ENCODE data around the gene KSR1. TPM values are rescaled to one million over a fixed set of nuclear protein-coding genes. Genes with fewer than 3 reads are reported as not detected.

KSR1 gene
- total and polyA plus RNA-seq, 2 experiments from 2014 or later: 0.98 to 2.5 TPM

- Histone ChIP-seq H3K36me3 (ENCODE audit: low read depth) (no peaks in the 10 kb centered on the region), H3K9me2 (ENCODE audit: insufficient read depth) (no peaks in the 10 kb centered on the region), H3K4me1 (ENCODE audit: insufficient read depth) (peaks cover 18% of the 10 kb centered on the region), H3K79me2 (ENCODE audit: insufficient read depth) (no peaks in the 10 kb centered on the region), H4K20me1 (ENCODE audit: insufficient read depth) (no peaks in the 10 kb centered on the region), H3K9ac (peak overlapping the region; percentile 60), H3K9me3 (ENCODE audit: low read depth) (no peaks in the 10 kb centered on the region), H2AFZ (peak overlapping the region; percentile 81), H3K4me2 (ENCODE audit: unreplicated experiment) (peak overlapping the region; percentile 28), H3K4me3 (peak overlapping the region; percentile 41), H3K27ac (peak overlapping the region; percentile 31), H3K27me3 (replicated peaks; ENCODE audit: insufficient read depth) (no peaks in the 10 kb centered on the region), H3F3A (ENCODE audit: insufficient read depth) (no peaks in the 10 kb centered on the region)
- in situ Hi-C loops (cut with MboI): no loop called here
- 17 to 18% methylated on average over 22 of the region's 22 CpGs for WGBS, 2 experiments (ENCODE audit: low coverage in 1 of 2, low lambda C conversion rate in 2 of 2, missing lambda C conversion rate in 2 of 2)
- DNase-seq: peak; percentile 89
- TF ChIP-seq EZH2phosphoT487 (IDR thresholded peaks at IDR 0.05; ENCODE audit: insufficient read depth, low read depth): no peak
- no peak for TF ChIP-seq EZH2 (IDR thresholded peaks at IDR 0.05; ENCODE audit: insufficient read depth, poor library complexity, severe bottlenecking)
Measured at GRCh38 chr17:27559506-27560481, 103.5 kb downstream of the KSR1 start.

GRCh38 chr17:27560668-27561067 lies 104.4 kb downstream of the KSR1 start:
- Histone ChIP-seq H2AFZ (peak overlapping the region; percentile 81; the same call in 1 of the 2 replicates), H4K20me1 (ENCODE audit: insufficient read depth) (no peaks in the 10 kb centered on the region), H3K9ac (no peak overlapping the region), H3K9me3 (ENCODE audit: low read depth) (no peaks in the 10 kb centered on the region), H3K4me3 (0 out of 2 replicates have a peak overlapping the region, but pooled peaks have one; percentile 41), H3K27me3 (replicated peaks; ENCODE audit: insufficient read depth) (no peaks in the 10 kb centered on the region), H3K9me2 (ENCODE audit: insufficient read depth) (no peaks in the 10 kb centered on the region), H3K4me1 (ENCODE audit: insufficient read depth) (peaks cover 18% of the 10 kb centered on the region), H3F3A (ENCODE audit: insufficient read depth) (no peaks in the 10 kb centered on the region), H3K27ac (no peak overlapping the region), H3K4me2 (ENCODE audit: unreplicated experiment) (peak overlapping the region; percentile 28), H3K79me2 (ENCODE audit: insufficient read depth) (no peaks in the 10 kb centered on the region), H3K36me3 (ENCODE audit: low read depth) (no peaks in the 10 kb centered on the region)
- in situ Hi-C loops (cut with MboI): no loop called here
- DNase-seq: no peak
- TF ChIP-seq EZH2phosphoT487 (IDR thresholded peaks at IDR 0.05; ENCODE audit: insufficient read depth, low read depth): no peak
- no peak for TF ChIP-seq EZH2 (IDR thresholded peaks at IDR 0.05; ENCODE audit: insufficient read depth, poor library complexity, severe bottlenecking)
- 55 to 77% methylated on average over 4 of the region's 4 CpGs for WGBS, 2 experiments (ENCODE audit: low coverage in 1 of 2, low lambda C conversion rate in 2 of 2, missing lambda C conversion rate in 2 of 2)

- in situ Hi-C loops (cut with MboI): no loop called here
- Histone ChIP-seq H3K4me2 (ENCODE audit: unreplicated experiment) (no peak overlapping the region), H3K27ac (no peak overlapping the region), H3K4me1 (ENCODE audit: insufficient read depth) (peaks cover 21% of the 10 kb centered on the region), H4K20me1 (ENCODE audit: insufficient read depth) (no peaks in the 10 kb centered on the region), H3K4me3 (no peak overlapping the region), H3K36me3 (ENCODE audit: low read depth) (no peaks in the 10 kb centered on the region), H3K27me3 (replicated peaks; ENCODE audit: insufficient read depth) (no peaks in the 10 kb centered on the region), H2AFZ (no peak overlapping the region), H3F3A (ENCODE audit: insufficient read depth) (no peaks in the 10 kb centered on the region), H3K79me2 (ENCODE audit: insufficient read depth) (no peaks in the 10 kb centered on the region), H3K9me2 (ENCODE audit: insufficient read depth) (no peaks in the 10 kb centered on the region), H3K9ac (no peak overlapping the region), H3K9me3 (ENCODE audit: low read depth) (no peaks in the 10 kb centered on the region)
- peak; percentile 36 for DNase-seq
- WGBS, 2 experiments (ENCODE audit: low coverage in 1 of 2, low lambda C conversion rate in 2 of 2, missing lambda C conversion rate in 2 of 2): 86 to 89% methylated on average over 8 of the region's 8 CpGs
- TF ChIP-seq EZH2 (IDR thresholded peaks at IDR 0.05; ENCODE audit: insufficient read depth, poor library complexity, severe bottlenecking) (no peak), EZH2phosphoT487 (IDR thresholded peaks at IDR 0.05; ENCODE audit: insufficient read depth, low read depth) (no peak)
Measured at GRCh38 chr17:27562777-27563455, 106.7 kb downstream of the KSR1 start.

DNA sequence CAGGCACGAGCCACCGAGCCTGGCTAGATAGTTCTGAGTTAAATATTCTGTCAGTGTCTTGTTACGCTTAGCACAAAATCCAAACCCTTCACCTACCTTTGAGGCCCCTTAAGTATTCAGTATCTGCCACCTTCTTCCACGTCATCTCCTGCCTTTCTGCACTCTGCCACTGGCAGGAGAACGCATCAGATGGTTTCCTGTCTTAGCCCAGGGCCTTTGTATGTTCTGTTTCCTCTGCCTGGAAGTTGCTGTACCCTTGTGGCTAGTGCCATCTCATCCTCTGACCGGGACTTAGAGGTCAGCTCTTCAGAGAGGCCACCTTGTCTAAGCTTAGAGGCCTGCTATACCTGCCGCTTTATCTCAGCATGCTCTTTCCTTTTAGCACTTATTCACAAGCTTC lies 107.3 kb downstream of the KSR1 start:
- no peak for TF ChIP-seq EZH2 (IDR thresholded peaks at IDR 0.05; ENCODE audit: insufficient read depth, poor library complexity, severe bottlenecking)
- TF ChIP-seq EZH2phosphoT487 (IDR thresholded peaks at IDR 0.05; ENCODE audit: insufficient read depth, low read depth): no peak
- DNase-seq: no peak
- no peak overlapping the region for H3K4me3 ChIP-seq
- H3K4me2 ChIP-seq (ENCODE audit: unreplicated experiment): no peak overlapping the region
- no peaks in the 10 kb centered on the region for H3F3A ChIP-seq (ENCODE audit: insufficient read depth)
- no peak overlapping the region for H3K27ac ChIP-seq
- H3K9me3 ChIP-seq (ENCODE audit: low read depth): no peaks in the 10 kb centered on the region
- 84% methylated on average over 7 of the region's 7 CpGs for WGBS, 2 experiments (ENCODE audit: low coverage in 1 of 2, low lambda C conversion rate in 2 of 2, missing lambda C conversion rate in 2 of 2)
- H3K9me2 ChIP-seq (ENCODE audit: insufficient read depth): no peaks in the 10 kb centered on the region
- in situ Hi-C loops (cut with MboI): no loop called here
- no peaks in the 10 kb centered on the region for H3K27me3 ChIP-seq (replicated peaks; ENCODE audit: insufficient read depth)
- H4K20me1 ChIP-seq (ENCODE audit: insufficient read depth): no peaks in the 10 kb centered on the region
- H3K9ac ChIP-seq: no peak overlapping the region
- no peaks in the 10 kb centered on the region for H3K36me3 ChIP-seq (ENCODE audit: low read depth)
- peaks cover 21% of the 10 kb centered on the region for H3K4me1 ChIP-seq (ENCODE audit: insufficient read depth)
- H2AFZ ChIP-seq: no peak overlapping the region
- no peaks in the 10 kb centered on the region for H3K79me2 ChIP-seq (ENCODE audit: insufficient read depth)

All from GM23248 (cell line).